NOMO-1 (cell line): Measurements from ENCODE around the gene TBKBP1.

Source experiments
- DNase-seq, 2 experiments: peaks; one replicate each; lab custom pipeline; 2025; ENCODE audit not compliant: unreplicated experiment in 2 of 2; lab: John Stamatoyannopoulos, UW

Gene TBKBP1, protein sequence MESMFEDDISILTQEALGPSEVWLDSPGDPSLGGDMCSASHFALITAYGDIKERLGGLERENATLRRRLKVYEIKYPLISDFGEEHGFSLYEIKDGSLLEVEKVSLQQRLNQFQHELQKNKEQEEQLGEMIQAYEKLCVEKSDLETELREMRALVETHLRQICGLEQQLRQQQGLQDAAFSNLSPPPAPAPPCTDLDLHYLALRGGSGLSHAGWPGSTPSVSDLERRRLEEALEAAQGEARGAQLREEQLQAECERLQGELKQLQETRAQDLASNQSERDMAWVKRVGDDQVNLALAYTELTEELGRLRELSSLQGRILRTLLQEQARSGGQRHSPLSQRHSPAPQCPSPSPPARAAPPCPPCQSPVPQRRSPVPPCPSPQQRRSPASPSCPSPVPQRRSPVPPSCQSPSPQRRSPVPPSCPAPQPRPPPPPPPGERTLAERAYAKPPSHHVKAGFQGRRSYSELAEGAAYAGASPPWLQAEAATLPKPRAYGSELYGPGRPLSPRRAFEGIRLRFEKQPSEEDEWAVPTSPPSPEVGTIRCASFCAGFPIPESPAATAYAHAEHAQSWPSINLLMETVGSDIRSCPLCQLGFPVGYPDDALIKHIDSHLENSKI

DNA sequence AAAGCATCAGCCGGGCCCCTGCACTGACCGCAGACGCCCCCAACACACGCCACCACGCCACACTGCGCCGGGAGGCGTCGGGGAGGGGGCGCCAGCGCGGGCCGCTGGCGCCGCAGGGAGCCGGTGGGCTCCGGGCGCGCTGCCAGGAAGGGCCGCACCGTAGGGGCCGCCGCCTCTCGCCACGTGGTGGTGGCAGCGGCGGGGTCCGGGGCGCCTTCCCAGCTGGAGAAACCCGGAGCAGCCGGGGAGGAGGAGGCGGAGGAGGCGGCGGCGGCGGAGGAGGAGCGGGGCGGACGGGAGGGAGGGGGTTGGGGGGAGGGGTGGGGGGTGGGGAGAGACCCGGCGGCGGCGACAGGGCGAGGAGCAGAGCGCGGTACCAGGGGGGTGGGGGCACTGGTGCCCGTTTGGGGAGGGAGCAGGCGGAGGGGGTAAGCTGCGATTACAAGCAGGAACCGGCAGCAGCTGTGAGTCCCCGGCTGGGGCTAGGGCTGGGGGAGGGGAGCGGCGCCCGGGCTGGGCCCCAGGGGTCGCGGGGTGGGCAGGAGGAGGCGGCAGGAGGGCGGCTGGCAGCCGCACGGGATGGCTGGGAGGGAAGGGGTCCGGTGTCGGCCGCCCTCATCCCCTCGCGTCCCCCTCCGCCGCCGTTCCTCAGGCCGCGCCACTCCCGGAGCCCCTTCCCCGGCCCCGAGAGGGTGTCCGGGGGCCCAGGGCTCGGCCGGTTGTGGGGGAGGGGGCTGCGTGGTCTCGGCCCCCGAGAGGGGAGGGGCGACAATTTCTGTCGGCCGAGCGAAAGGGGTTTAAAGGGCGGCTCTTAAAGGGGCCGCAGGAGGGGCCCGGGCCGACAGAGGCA lies at the start of gene TBKBP1:
TBKBP1 (plus strand) TSS at position 431 of the 850 bp plus-strand sequence. CDS start 1,952 bp downstream, outside the sequence.
- no peak for DNase-seq

DNA sequence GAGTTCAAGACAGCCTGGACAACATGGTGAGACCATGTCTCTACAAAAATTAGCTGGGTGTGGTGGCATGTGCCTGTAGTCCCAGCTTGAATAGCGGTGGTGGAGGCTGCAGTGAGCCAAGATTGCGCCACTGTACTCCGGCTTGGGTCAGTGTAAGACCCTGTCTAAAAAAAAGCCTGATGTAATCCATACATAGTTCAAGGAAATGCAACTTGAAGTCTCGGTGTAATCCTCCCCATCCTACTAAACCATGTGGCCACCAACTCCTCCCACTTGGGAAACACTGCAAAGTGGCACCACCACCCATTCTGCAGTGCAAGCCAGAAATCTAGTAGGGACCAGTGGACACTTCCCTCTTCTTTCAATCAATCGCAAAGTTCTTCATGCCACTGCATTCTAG lies 49.6 kb upstream of the TBKBP1 start:
- peak; percentile 40 to 44 for DNase-seq

DNA sequence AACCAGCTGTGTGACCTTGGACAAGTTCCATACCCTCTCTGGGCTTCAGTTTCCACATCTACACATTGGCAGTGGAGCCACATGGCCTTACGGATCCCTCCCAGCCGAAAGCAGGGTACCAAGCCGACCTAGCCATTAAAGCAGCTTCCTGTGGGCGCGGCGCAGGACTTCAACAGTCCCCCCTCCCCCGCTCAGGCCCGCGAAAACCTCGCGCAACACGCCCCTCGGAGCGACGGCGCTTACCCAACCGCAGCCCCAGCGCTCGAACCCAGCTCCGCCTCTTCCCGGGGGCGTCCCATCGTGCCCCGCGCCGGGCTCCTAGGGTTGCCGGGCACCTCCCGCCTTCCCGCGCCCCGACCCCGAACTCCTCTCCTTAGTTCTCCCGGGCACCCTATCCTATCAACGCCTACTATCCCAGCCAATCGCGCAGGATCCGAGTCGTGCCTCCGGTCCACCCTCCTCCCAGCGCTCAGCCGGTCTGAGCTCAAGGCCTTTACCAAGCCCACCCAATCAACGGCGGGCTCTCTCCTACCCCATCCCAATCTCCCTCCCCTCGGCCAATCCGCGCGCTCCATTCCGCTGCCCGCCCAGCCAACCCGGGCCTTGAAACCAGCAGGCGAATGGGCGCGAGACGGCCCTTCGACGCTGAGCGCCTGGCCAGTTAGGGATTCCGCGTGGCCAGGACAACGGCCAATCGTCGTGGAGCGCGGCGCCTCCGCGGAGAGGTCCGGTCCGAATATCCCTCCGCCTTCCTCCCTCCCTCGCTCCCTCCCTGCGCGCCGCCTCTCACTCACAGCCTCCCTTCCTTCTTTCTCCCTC lies 44.6 kb upstream of the TBKBP1 start, which contains the start of gene KPNB1:
KPNB1 (plus strand) TSS at position 767 of the 819 bp plus-strand sequence. CDS start 326 bp downstream, outside the sequence.
- peak; percentile 99 for DNase-seq

DNA sequence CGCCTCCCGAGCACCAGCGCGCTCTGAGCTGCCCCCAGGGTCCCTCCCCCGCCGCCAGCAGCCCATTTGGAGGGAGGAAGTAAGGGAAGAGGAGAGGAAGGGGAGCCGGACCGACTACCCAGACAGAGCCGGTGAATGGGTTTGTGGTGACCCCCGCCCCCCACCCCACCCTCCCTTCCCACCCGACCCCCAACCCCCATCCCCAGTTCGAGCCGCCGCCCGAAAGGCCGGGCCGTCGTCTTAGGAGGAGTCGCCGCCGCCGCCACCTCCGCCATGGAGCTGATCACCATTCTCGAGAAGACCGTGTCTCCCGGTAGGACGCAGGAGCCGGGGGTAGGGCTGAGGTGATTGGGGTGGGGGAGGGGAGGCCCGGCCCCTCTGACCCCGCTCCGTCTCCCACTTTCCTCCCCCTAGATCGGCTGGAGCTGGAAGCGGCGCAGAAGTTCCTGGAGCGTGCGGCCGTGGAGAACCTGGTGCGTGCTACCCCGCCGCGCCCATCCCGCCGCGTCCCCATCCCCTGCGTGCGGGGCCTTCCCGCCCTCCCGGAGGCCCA lies 43.9 kb upstream of the TBKBP1 start:
- peak in 1 of 2 experiments; percentile 55 for DNase-seq

DNA sequence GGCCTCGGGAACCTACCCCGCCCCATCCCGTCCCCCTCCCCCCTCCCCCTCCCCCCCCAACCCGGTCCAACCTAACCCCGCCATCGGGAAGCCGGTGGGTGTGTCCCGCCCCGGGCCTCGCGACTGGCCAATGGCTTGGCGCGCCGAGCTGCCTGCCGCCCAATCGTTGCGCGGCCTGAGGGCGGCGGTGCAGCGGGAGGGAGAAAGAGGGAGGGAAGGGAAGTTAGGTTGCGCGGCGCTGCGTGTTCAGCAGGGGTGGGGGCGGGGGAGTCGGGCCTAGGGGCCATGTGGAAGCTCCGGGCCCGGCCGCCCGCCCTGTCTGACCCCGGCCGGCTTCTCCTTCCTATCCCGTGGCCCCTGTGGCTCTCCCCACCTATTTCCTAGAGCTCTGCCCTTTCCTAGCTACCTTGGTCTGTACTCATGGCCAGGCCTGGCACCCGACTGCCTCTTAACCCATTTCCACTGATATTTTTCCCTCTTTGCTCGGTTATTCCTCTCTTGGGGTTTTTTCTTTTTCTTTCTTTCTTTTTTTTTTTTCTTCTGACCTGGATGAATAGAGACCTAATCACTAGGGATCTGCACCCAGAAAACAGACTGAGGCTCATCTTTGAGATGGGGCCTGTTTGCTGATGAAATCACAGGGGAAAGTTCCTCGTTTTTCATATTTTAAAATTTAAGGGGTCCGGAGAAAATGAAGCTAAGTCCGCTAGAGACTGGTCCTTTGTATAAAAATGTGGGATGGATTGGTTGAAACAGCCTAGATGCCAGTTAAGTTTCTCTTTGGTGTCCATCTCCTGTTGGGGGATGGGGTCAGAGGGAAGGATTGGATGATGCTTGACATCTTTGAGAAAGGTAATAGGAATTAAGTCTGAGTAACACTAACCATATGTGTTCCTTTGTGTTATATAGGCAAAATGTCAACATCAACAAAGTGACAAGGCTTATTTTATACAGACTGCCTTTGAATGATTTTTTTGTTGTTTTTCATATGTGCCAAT lies 43.1 kb upstream of the TBKBP1 start:
- DNase-seq, result peak; percentile 91 to 95

DNA sequence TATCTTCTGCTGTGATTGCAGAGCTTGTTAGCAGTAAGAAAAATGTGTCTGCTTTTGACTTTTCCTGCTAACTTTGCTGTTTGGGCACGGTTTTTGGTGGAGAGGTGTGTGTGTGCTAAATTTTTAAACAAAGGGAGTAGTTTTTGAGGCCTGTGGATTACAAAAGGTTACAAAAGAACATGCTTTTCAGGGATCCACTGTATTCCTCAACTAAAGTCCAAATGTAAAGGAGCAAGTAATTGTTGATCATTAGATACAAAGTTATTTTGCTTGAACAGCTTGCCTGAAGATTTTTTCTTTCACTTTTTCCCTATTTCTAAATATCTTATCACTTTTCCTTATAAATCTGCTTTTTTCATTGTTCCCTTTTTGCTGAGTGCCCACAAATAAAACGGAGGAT lies 42.3 kb upstream of the TBKBP1 start:
- no peak for DNase-seq

DNA sequence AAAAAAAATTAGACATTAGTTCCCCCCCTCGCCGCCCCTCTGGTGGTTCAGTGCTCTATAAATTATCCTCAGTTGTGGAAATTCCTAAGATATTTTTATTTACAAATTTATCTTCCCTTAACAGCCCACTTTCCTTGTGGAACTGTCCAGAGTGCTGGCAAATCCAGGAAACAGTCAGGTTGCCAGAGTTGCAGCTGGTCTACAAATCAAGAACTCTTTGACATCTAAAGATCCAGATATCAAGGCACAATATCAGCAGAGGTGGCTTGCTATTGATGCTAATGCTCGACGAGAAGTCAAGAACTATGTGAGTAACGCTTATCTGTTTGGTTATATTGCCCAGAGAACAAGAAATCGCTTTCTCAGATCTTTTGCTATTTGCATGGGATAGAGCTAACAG lies 41.4 kb upstream of the TBKBP1 start:
- DNase-seq, result no peak

DNA sequence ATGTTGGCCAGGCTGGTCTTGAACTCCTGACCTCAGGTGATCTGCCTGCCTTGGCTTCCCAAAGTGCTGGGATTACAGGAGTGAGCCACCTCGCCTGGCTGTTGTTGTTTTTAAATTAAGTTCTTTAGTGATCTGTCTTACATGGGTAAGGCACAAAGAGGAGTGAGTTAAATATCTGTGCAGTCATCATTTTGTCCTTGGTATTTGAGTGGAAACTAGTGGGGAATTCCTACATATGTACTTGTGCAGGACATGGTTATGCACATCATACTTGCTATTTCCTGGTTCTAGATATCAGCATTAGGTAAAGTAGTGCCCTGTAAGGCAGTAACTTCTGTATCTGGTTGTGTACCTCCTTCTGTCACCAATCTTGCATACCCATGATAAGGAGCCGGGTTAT lies 40.5 kb upstream of the TBKBP1 start:
- no peak for DNase-seq

DNA sequence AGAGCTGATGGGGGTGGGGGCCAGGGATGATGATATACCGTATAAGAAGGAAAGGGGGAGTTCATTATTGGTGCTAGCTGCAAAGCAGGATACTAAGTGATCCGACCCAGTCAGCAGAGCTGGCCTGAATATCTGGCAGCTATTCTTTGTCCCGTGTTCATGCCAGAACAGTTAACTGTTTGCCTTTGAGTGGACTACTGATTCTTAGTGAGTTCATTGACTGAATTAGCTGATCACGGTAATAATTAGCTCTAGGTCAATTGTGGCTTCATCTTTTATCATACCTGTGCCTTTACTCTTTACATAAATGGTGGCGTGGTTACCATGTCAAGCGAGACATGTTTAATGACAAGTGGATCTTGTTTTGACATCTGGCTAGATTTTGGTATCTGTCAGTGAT lies 39.0 kb upstream of the TBKBP1 start:
- no peak for DNase-seq

DNA sequence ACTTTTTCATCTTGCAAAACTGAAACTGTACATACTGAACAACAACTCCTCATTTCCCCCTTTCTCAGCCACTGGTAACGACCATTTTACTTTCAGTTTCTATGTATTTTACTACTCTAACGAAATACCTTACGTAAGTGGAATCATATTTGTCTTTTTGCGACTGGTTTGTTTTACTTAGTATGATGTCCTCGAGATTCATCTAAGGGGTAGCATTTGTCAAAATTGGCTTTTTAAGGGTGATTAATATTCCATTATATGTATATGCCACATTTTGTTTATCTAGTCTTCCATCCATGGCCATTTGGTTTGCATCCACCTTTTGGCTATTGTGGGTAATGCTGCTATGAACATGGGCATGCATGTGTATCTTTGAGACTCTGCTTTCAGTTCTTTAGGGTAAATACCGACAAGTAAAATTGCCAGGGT lies 33.9 kb upstream of the TBKBP1 start:
- DNase-seq, result peak; percentile 71 to 93

DNA sequence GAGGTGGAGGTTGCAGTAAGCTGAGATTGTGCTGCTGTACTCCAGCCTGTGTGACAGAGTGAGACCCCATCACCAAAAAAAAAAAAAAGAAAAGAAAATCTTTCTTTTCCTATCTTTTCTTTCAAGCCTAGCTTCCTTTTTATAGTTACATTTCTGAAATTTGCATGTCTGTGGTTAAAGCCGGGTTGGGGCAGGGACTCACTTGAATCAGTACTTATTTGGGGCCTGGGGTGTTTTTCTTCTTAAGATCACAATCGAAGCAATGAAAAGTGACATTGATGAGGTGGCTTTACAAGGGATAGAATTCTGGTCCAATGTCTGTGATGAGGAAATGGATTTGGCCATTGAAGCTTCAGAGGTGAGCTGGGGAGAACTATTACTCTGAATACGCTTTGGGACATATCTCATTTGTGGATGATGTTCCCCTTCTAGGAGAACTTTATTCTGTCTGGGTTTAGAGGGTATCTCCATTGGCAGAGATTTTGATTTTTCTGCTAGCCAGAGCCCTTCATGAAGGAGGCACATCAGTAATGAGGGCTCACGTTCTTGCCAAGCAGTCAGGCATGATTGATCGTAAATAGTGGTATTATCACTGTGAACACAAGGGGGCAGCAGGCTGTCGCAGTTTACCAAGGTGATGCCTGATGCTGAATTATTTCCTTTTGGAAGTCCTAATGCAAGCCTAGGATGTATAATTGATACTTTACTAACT lies 29.9 kb upstream of the TBKBP1 start:
- peak; percentile 20 to 43 for DNase-seq

DNA sequence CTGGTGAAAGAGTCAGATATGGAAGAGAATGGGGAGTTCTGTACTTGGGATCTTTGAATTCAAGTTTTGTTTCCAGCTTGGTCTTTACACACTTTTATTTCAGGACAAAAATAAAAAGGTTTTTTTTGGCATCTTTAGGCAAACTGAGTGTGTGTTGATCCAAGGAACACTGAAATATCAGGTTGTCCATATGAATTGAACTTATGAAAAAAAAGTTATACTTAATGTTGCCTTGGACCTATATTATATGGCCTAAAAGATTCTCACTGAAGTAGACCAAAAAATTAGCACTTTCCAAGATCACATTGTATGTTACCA lies 29.4 kb upstream of the TBKBP1 start:
- no peak for DNase-seq

DNA sequence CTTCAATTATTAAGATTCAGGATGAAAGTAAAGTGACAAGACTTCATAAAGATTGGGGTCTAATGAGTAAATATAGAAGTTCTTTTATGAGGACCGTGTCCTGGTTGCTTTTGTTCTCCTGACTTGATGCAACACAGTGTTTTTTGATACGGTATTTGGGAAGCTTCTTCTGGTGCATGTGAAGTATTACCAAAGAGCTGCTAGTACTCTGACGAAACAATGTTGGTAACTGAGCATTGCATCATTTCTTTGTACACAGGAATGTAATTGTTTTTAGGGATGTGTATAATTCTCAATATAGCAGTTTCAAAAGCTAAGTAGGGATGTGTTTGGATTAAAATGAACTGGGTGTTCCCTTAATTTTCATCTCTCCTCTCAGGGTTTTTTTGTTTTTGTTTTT lies 28.3 kb upstream of the TBKBP1 start:
- peak in 1 of 2 experiments; percentile 62 for DNase-seq

DNA sequence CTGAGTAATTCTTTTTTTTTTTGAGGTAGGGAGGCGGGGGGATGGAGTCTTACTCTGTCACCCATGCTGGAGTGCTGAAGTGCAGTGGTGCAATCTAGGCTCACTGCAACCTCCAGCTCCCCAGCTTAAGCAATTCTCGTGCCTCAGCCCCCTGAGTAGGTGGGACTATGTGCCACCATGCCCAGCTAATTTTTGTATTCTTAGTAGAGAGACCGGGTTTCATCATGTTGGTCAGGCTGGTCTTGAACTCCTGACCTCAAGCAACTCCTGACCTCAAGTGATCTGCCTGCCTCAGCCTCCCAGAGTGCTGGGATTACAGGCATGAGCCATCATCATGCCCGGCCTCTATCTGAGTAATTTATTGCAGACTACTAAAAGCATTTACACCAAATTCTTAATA lies 24.9 kb upstream of the TBKBP1 start:
- DNase-seq, result no peak

DNA sequence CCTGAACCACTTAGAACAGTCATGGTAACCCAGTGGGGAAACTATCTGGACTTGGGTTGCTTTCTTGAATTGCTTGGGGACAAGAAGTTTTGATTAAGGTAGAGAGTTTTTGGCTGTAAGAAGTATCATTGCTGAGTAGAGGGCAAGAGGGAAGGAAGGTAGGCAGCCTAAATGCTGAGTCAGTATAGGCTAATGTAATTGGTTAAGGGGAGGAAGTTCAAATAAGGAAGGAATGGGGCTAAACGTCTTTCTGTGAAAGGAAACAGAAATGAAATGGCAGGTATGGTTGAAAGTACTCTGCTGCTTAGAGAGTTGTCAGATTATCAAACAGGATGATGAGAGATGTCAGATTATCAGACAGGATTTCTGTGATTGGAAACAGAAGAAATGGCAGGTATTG lies 23.9 kb upstream of the TBKBP1 start:
- DNase-seq, result peak; percentile 69 to 85

DNA sequence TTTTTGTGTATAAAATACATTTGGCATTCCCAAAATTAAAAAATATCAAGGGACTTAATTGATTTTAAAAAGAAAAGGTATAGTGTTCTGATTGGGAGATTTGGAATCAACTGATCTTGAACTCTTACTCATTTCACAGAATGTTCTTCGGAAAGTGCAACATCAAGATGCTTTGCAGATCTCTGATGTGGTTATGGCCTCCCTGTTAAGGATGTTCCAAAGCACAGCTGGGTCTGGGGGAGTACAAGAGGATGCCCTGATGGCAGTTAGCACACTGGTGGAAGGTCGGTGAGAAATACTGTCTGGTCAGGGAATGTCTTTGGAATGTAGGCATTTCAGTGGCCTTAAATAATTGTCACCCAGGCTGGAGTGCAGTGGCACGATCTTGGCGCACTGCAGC lies 19.5 kb upstream of the TBKBP1 start:
- DNase-seq, result no peak

DNA sequence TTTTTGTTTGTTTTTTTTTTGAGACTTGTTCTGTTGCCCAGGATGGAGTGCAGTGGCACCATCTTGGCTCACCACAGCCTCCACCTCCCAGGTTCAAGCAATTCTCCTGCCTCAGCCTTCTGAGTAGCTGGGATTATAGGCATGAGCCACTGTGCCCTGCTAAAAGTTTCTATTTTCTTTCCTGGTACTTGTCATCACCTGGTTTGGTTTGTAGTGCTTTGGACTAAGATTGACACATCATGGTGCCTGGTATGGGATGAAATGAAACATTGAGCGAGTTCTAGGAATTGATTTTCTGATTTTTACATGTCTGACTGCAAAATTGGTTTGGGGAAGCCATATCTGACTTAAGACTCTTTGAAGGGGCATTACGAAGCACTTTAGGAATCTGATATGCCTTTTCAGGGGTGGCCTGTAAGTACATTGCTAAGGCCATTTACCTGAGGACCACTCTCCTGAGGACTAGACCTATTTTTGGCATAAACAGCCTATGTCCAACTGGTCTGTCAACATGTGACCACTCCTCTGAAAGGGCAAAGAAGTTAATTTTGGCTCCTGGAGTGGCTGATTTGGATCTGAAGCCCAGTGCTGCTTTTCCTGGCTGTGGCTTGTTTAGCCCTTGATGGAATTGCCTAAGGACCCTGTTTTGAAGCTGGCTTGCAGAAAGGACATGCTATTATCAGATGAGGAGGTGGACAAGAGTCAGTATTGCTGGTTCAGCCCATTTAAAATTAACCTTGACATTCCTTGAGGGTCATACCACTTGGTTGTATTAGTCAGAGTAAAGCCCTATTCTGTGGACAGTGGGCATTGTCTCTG lies 18.4 kb upstream of the TBKBP1 start:
- no peak for DNase-seq

DNA sequence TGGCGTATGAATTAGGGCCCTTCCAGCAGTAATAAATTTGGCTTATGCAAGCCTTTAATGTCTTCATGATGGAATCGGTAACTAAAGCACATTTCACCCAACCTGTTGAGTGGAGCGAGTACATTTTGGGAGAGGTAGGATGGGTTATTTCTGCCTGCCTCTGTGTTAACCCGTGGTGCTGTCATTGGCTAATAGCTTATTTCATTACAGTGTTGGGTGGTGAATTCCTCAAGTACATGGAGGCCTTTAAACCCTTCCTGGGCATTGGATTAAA lies 17.8 kb upstream of the TBKBP1 start:
- DNase-seq, result no peak
